ENCODE results near the gene TMEM61.

GRCh38 chr1:54949053-54949452, 31.4 kb upstream of the TMEM61 start:
- no peak for TF ChIP-seq POLR2AphosphoS5 (IDR thresholded peaks at IDR 0.05)
- TF ChIP-seq POLR2A (IDR thresholded peaks at IDR 0.05) = no peak
- TF ChIP-seq, protein P1, sequence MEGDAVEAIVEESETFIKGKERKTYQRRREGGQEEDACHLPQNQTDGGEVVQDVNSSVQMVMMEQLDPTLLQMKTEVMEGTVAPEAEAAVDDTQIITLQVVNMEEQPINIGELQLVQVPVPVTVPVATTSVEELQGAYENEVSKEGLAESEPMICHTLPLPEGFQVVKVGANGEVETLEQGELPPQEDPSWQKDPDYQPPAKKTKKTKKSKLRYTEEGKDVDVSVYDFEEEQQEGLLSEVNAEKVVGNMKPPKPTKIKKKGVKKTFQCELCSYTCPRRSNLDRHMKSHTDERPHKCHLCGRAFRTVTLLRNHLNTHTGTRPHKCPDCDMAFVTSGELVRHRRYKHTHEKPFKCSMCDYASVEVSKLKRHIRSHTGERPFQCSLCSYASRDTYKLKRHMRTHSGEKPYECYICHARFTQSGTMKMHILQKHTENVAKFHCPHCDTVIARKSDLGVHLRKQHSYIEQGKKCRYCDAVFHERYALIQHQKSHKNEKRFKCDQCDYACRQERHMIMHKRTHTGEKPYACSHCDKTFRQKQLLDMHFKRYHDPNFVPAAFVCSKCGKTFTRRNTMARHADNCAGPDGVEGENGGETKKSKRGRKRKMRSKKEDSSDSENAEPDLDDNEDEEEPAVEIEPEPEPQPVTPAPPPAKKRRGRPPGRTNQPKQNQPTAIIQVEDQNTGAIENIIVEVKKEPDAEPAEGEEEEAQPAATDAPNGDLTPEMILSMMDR (IDR thresholded peaks at IDR 0.05) = no peak
